Thymus (tissue), 11 donors: ENCODE measurements around the gene ZBTB48. TPM values are rescaled to one million over a fixed set of nuclear protein-coding genes. Genes with fewer than 3 reads are reported as not detected.
"Not testable (repeated sequence)": the region's sequence is repeated elsewhere in the genome, so short reads cannot be mapped to it uniquely, and the experiment has no call there.

ENCODE experiments used
- DNase-seq, 9 donors: peaks; one replicate each; pipeline ENCODE4 v3.0.0-alpha.2; 2013; ENCODE audit warnings: low spot score in 9 of 9, low read depth in 6 of 9, missing footprints in 1 of 9
- H3K27ac ChIP-seq, 2 donors: one replicate each; pipeline ENCODE4 v1.5.1; 2013; ENCODE audit warnings: control low read depth in 1 of 2, low read depth in 1 of 2, low read length in 1 of 2, mild to moderate bottlenecking in 1 of 2, moderate library complexity in 1 of 2
- H3K27me3 ChIP-seq, 2 donors: one replicate each; pipeline ENCODE4 v1.5.1; 2013; ENCODE audit warnings: low read length in 1 of 2; ENCODE audit not compliant: control insufficient read depth in 2 of 2, insufficient read depth in 1 of 2
- H3K36me3 ChIP-seq, 2 donors: one replicate each; pipeline ENCODE4 v1.5.1; 2013; ENCODE audit warnings: low read length in 1 of 2, mild to moderate bottlenecking in 1 of 2, moderate library complexity in 1 of 2; ENCODE audit not compliant: control insufficient read depth in 2 of 2, insufficient read depth in 2 of 2
- H3K4me1 ChIP-seq, 2 donors: one replicate each; pipeline ENCODE4 v1.5.1; 2013; ENCODE audit warnings: low read length in 2 of 2; ENCODE audit not compliant: control insufficient read depth in 2 of 2, insufficient read depth in 2 of 2
- H3K4me3 ChIP-seq, 2 donors: one replicate each; pipeline ENCODE4 v1.5.1; 2013; ENCODE audit warnings: low read length in 2 of 2, control low read depth in 1 of 2, mild to moderate bottlenecking in 1 of 2
- H3K9me3 ChIP-seq, 2 donors: one replicate each; pipeline ENCODE4 v1.5.1; 2013; ENCODE audit warnings: low read length in 1 of 2, mild to moderate bottlenecking in 1 of 2; ENCODE audit not compliant: control insufficient read depth in 2 of 2, insufficient read depth in 1 of 2
- WGBS: extraction: QIAGEN DNeasy Blood & Tissue Kit; methylation state at CpG from one replicate; pipeline ENCODE4 v1.1.7; 2013; 5-methylcytosine and 5-hydroxymethylcytosine counted together
- polyA plus RNA-seq: library from polyadenylated mRNA; stranded (reverse); fragments of 200-250 nt; gene quantifications from one replicate; pipeline ENCODE4 v1.2.3, GENCODE V29; 2013
- total RNA-seq: library from RNA; stranded (reverse); fragments of 120-200 nt; gene quantifications from one replicate; pipeline ENCODE4 v1.2.4, GENCODE V29; 2013
- donor health status: healthy.

The ZBTB48 gene
- total and polyA plus RNA-seq, 2 donors: 30.7 to 124 TPM

- H3K9me3 ChIP-seq: no peaks in the 10 kb centered on the region
- DNase-seq: peak in 1 of 9 donors; percentile 13
- H3K4me1 ChIP-seq: no peaks in the 10 kb centered on the region
- WGBS: 84% methylated on average over 10 of the region's 10 CpGs
- peak overlapping the region in 1 of 2 donors; percentile 5 for H3K27ac ChIP-seq
- peaks cover 47 to 76% of the 10 kb centered on the region in 2 donors for H3K36me3 ChIP-seq
- H3K27me3 ChIP-seq: no peaks in the 10 kb centered on the region
- no peak overlapping the region for H3K4me3 ChIP-seq
These were observed 34.3 kb upstream of the ZBTB48 start for GRCh38 chr1:6545276-6546112.

GRCh38 chr1:6546326-6546725 lies 33.5 kb upstream of the ZBTB48 start:
- Histone ChIP-seq H3K27me3 (no peaks in the 10 kb centered on the region), H3K36me3 (peaks cover 52 to 73% of the 10 kb centered on the region in 2 donors), H3K9me3 (no peaks in the 10 kb centered on the region), H3K4me3 (no peak overlapping the region), H3K4me1 (no peaks in the 10 kb centered on the region), H3K27ac (no peak overlapping the region)
- DNase-seq: no peak
- WGBS: 95% methylated on average over 5 of the region's 5 CpGs

GRCh38 chr1:6547301-6547700 lies 32.5 kb upstream of the ZBTB48 start:
- no peaks in the 10 kb centered on the region for H3K4me1 ChIP-seq
- WGBS: 93% methylated on average over 4 of the region's 4 CpGs
- H3K4me3 ChIP-seq: no peak overlapping the region
- DNase-seq: no peak
- no peaks in the 10 kb centered on the region for H3K27me3 ChIP-seq
- no peak overlapping the region for H3K27ac ChIP-seq
- peaks cover 52 to 76% of the 10 kb centered on the region in 2 donors for H3K36me3 ChIP-seq
- H3K9me3 ChIP-seq: no peaks in the 10 kb centered on the region

- WGBS: 3% methylated on average over 87 of the region's 87 CpGs
- H3K27ac ChIP-seq: peak within 1 kb of the TSS in 1 of 2 donors; percentile 73
- no peaks in the 10 kb centered on the region for H3K9me3 ChIP-seq
These were observed 25.5 kb upstream of the ZBTB48 start, which contains the start of gene NOL9 for GRCh38 chr1:6554031-6554906. Gene NOL9, minus strand, starts transcription at chr1:6554513. Its CDS starts 11 bp downstream, at chr1:6554502.

GRCh38 chr1:6554907-6555778 lies 24.7 kb upstream of the ZBTB48 start, which contains the start of gene TAS1R1:
Gene TAS1R1, plus strand, starts transcription at chr1:6555307. Its CDS starts 67 bp downstream, at chr1:6555374.
- peak within 1 kb of the TSS in 1 of 2 donors; percentile 73 for H3K27ac ChIP-seq
- H3K4me1 ChIP-seq: peaks cover 10 to 11% of the 10 kb centered on the region in 2 donors
- H3K27me3 ChIP-seq: no peaks in the 10 kb centered on the region
- WGBS: 95% methylated on average over 19 of the region's 19 CpGs
- peak within 1 kb of the TSS; percentile 76 to 90 for H3K4me3 ChIP-seq
- no peaks in the 10 kb centered on the region for H3K9me3 ChIP-seq
- H3K36me3 ChIP-seq: peaks cover 9 to 12% of the 10 kb centered on the region in 2 donors
- DNase-seq: no peak

More at GRCh38 chr1:6554031-6554906, 25.5 kb upstream of the ZBTB48 start, which contains the start of gene NOL9:
- peaks cover 10 to 11% of the 10 kb centered on the region in 2 donors for H3K4me1 ChIP-seq
- peak; percentile 86 to 98 (median 91) for DNase-seq
- H3K27me3 ChIP-seq: no peaks in the 10 kb centered on the region
- H3K4me3 ChIP-seq: peak within 1 kb of the TSS; percentile 76 to 90
- peaks cover 16 to 18% of the 10 kb centered on the region in 2 donors for H3K36me3 ChIP-seq

- DNase-seq: no peak
- 91% methylated on average over 1 of the region's 1 CpG for WGBS
These were observed 22.2 kb upstream of the ZBTB48 start for GRCh38 chr1:6557597-6557996.

GRCh38 chr1:6559161-6559560 lies 20.6 kb upstream of the ZBTB48 start:
- 97% methylated on average over 11 of the region's 11 CpGs for WGBS
- not testable (repeated sequence) for H3K4me3 ChIP-seq, H3K36me3 ChIP-seq, H3K27ac ChIP-seq, H3K4me1 ChIP-seq, H3K27me3 ChIP-seq, DNase-seq
- peaks cover 0 to 12% of the 10 kb centered on the region in 2 donors for H3K9me3 ChIP-seq

More at GRCh38 chr1:6557597-6557996, 22.2 kb upstream of the ZBTB48 start:
- H3K9me3 ChIP-seq: peaks cover 0 to 12% of the 10 kb centered on the region in 2 donors
- H3K4me1 ChIP-seq: peaks cover 10 to 11% of the 10 kb centered on the region in 2 donors
- H3K27me3 ChIP-seq: no peaks in the 10 kb centered on the region
- H3K27ac ChIP-seq: no peak overlapping the region
- no peaks in the 10 kb centered on the region for H3K36me3 ChIP-seq
- no peak overlapping the region for H3K4me3 ChIP-seq

- H3K36me3 ChIP-seq: no peaks in the 10 kb centered on the region
- no peak overlapping the region for H3K27ac ChIP-seq
- no peak overlapping the region for H3K4me3 ChIP-seq
- 83% methylated on average over 9 of the region's 9 CpGs for WGBS
- H3K4me1 ChIP-seq: no peaks in the 10 kb centered on the region
- H3K27me3 ChIP-seq: peaks cover 0 to 6% of the 10 kb centered on the region in 2 donors
- DNase-seq: no peak
- peaks cover 0 to 12% of the 10 kb centered on the region in 2 donors for H3K9me3 ChIP-seq
These were observed 19.5 kb upstream of the ZBTB48 start for GRCh38 chr1:6560267-6560666.
